Activated CD8-positive, alpha-beta memory T cell treated with anti-CD3 and anti-CD28 coated beads for 4 hours (primary cell): ENCODE data around the gene RNMT.
"Not testable (repeated sequence)": the region's sequence is repeated elsewhere in the genome, so short reads cannot be mapped to it uniquely, and the experiment has no call there.

Source experiments
- DNase-seq, 2 donors: peaks; one replicate each; pipeline ENCODE4 v3.0.0-alpha.2; 2020; ENCODE audit warnings: low read depth in 2 of 2

The RNMT gene

GRCh38 chr18:13726232-13726971 is at the start of gene RNMT, which contains the start of gene FAM210A:
TSS of gene RNMT (plus strand) at chr18:13726673. CDS start at chr18:13731518, 4,845 bp downstream.
TSS of gene FAM210A (minus strand) at chr18:13726558. CDS start at chr18:13682077, 44,481 bp downstream.
- peak; percentile 89 to 91 for DNase-seq

GRCh38 chr18:13677350-13677749 is 49.1 kb upstream of the RNMT start:
- DNase-seq, result not testable (repeated sequence)

GRCh38 chr18:13680612-13681011 is 45.9 kb upstream of the RNMT start:
- DNase-seq, result no peak

GRCh38 chr18:13681701-13682100 is 44.8 kb upstream of the RNMT start:
- no peak for DNase-seq

GRCh38 chr18:13684546-13684945 is 41.9 kb upstream of the RNMT start:
- no peak for DNase-seq

GRCh38 chr18:13688191-13689136 is 38.0 kb upstream of the RNMT start:
- no peak for DNase-seq

- not testable (repeated sequence) for DNase-seq
These were observed 36.4 kb upstream of the RNMT start for GRCh38 chr18:13690060-13690459.

GRCh38 chr18:13695337-13695736 is 31.1 kb upstream of the RNMT start:
- not testable (repeated sequence) for DNase-seq

- DNase-seq, result no peak
These were observed 29.5 kb upstream of the RNMT start for GRCh38 chr18:13696961-13697360.

- no peak for DNase-seq
These were observed 26.3 kb upstream of the RNMT start for GRCh38 chr18:13700153-13700552.

GRCh38 chr18:13703899-13704298 is 22.6 kb upstream of the RNMT start:
- DNase-seq, result no peak

- DNase-seq, result no peak
These were observed 16.1 kb upstream of the RNMT start for GRCh38 chr18:13710414-13710831.

- DNase-seq, result no peak
These were observed 13.9 kb upstream of the RNMT start for GRCh38 chr18:13712400-13713131.

GRCh38 chr18:13713455-13714055 is 12.9 kb upstream of the RNMT start:
- no peak for DNase-seq

- DNase-seq, result no peak
These were observed 11.1 kb upstream of the RNMT start for GRCh38 chr18:13715330-13715729.

- DNase-seq, result no peak
These were observed 9.6 kb upstream of the RNMT start for GRCh38 chr18:13716916-13717315.

GRCh38 chr18:13720123-13720522 is 6.3 kb upstream of the RNMT start:
- DNase-seq, result no peak

GRCh38 chr18:13720847-13721246 is 5.6 kb upstream of the RNMT start:
- DNase-seq, result no peak

GRCh38 chr18:13725566-13726231 is 774 bp upstream of the RNMT start:
- peak; percentile 0 to 3 for DNase-seq

- peak in 1 of 2 donors; percentile 5 for DNase-seq
These were observed 479 bp downstream of the RNMT start for GRCh38 chr18:13726972-13727331.

- no peak for DNase-seq
These were observed 4.0 kb downstream of the RNMT start for GRCh38 chr18:13730481-13730880.
